ENCODE measurements around the gene TPST1. TPM values are rescaled to one million over a fixed set of nuclear protein-coding genes. Genes with fewer than 3 reads are reported as not detected.

TPST1 gene
- total and polyA plus RNA-seq, 2 of the 8 experiments (the other 6 are each of a cell fraction or from before 2014, with no cell fraction given): 8.2 to 18.4 TPM

GRCh38 chr7:66189695-66190503, 15.2 kb upstream of the TPST1 start:
- H3K9ac ChIP-seq (replicated peaks in 1 of 4; ENCODE audit: extremely low read depth in 1 of 4, low read depth in 3 of 4, low read length in 3 of 4): no peak overlapping the region
- no peak for TF ChIP-seq CHD2 (IDR thresholded peaks at IDR 0.05; ENCODE audit: low read length)
- TF ChIP-seq TEAD4 (IDR thresholded peaks at IDR 0.05; ENCODE audit: low read depth, low read length): no peak
- TF ChIP-seq YY1 (IDR thresholded peaks at IDR 0.05; ENCODE audit: low read depth, low read length): no peak
- no peak for TF ChIP-seq SP2 (IDR thresholded peaks at IDR 0.05; ENCODE audit: low read length)
- TF ChIP-seq GTF2F1 (IDR thresholded peaks at IDR 0.05; ENCODE audit: borderline replicate concordance, low read depth, low read length): no peak
- H3K23ac ChIP-seq (ENCODE audit: insufficient read length): no peak overlapping the region
- DNase-seq (ENCODE audit: low read depth in 1 of 2, low spot score in 2 of 2) (no peak), FAIRE-seq (no peak)
- no peak overlapping the region for H3K4me3 ChIP-seq (ENCODE audit: extremely low read depth in 1 of 4, insufficient read depth in 2 of 4, low read depth in 3 of 4, low read length in 4 of 4)
- H2BK15ac ChIP-seq (ENCODE audit: low read length): no peak overlapping the region
- H3K4ac ChIP-seq (replicated peaks; ENCODE audit: insufficient read length, low read depth, low read length): no peak overlapping the region
- no peak overlapping the region for H2AK5ac ChIP-seq (ENCODE audit: low read depth, low read length)
- H4K5ac ChIP-seq (ENCODE audit: insufficient read length, low read depth, low read length): no peak overlapping the region
- no peaks in the 10 kb centered on the region for H3K27me3 ChIP-seq (replicated peaks in 1 of 4; ENCODE audit: control insufficient read depth in 3 of 4, extremely low read depth in 1 of 4, insufficient read depth in 3 of 4, low read length in 3 of 4)
- no peaks in the 10 kb centered on the region for H3K79me2 ChIP-seq (ENCODE audit: control insufficient read depth in 1 of 2, insufficient read depth in 2 of 2, low read length in 2 of 2)
- no peak overlapping the region for H3K14ac ChIP-seq (ENCODE audit: insufficient read length)
- no peak overlapping the region for H3K27ac ChIP-seq (ENCODE audit: low read depth, low read length)
- no peaks in the 10 kb centered on the region for H4K20me1 ChIP-seq (replicated peaks in 1 of 2; ENCODE audit: control insufficient read depth in 1 of 2, insufficient read depth in 2 of 2, low read length in 2 of 2)
- H4K91ac ChIP-seq (replicated peaks; ENCODE audit: insufficient read length, low read length): no peak overlapping the region
- POLR2A ChIA-PET (ENCODE audit: partially characterized antibody): interaction anchor here (0.7 kb wide), 1 partner anchor 213 kb away, joined by 3 read pairs; no protein-coding TSS in a partner anchor
- 0 out of 2 replicates have a peak overlapping the region, but pooled peaks have one; percentile 25 for H4K8ac ChIP-seq (ENCODE audit: extremely low read depth, insufficient read depth, low read length)
- no peak overlapping the region for H3K4me2 ChIP-seq (ENCODE audit: insufficient read depth in 1 of 2, low read depth in 2 of 2, low read length in 2 of 2)
- no peak overlapping the region for H2AFZ ChIP-seq (ENCODE audit: low read length)
- no peak overlapping the region for H2BK20ac ChIP-seq (ENCODE audit: low read length)
- CTCF ChIA-PET (ENCODE audit: partially characterized antibody): no interaction called here
- WGBS, 2 experiments (ENCODE audit: extremely low coverage in 1 of 2, insufficient coverage in 1 of 2, insufficient read length in 1 of 2, insufficient replicate concordance in 2 of 2, low coverage in 1 of 2, low lambda C conversion rate in 2 of 2, missing lambda C conversion rate in 1 of 2): 91% methylated on average over 7 of the region's 7 CpGs; no CpG with 5 or more reads in 1 of the 2 experiments
- no peaks in the 10 kb centered on the region for H3K4me1 ChIP-seq (replicated peaks in 1 of 4; ENCODE audit: control insufficient read depth in 3 of 4, insufficient read depth in 4 of 4, low read length in 3 of 4)
- no peaks in the 10 kb centered on the region; the same call in 1 of the 2 replicates for H3K23me2 ChIP-seq (ENCODE audit: low read depth, low read length)
- H3K18ac ChIP-seq (ENCODE audit: extremely low read depth, low read length): no peak overlapping the region
- no peak overlapping the region for H3K56ac ChIP-seq (replicated peaks; ENCODE audit: insufficient read length, low read depth, low read length)
- peaks cover 0 to 3% of the 10 kb centered on the region in 2 experiments; a peak in 1 of 4 replicates for H3K9me3 ChIP-seq (ENCODE audit: insufficient read depth in 2 of 2, low read depth in 1 of 2, low read length in 1 of 2)
- H3K36me3 ChIP-seq (ENCODE audit: control insufficient read depth in 2 of 4, insufficient read depth in 4 of 4, low read length in 3 of 4): no peaks in the 10 kb centered on the region
- no peak overlapping the region for H2BK120ac ChIP-seq (replicated peaks; ENCODE audit: low read depth, low read length)
- H3K79me1 ChIP-seq (ENCODE audit: low read depth, low read length): no peaks in the 10 kb centered on the region
- H2BK5ac ChIP-seq (ENCODE audit: low read depth, low read length): no peak overlapping the region
- no peak overlapping the region for H2BK12ac ChIP-seq (ENCODE audit: low read depth, low read length)

Measured in H1 (cell line).